GM13977 (cell line): ENCODE results near the gene PJA2.
"Not testable (repeated sequence)": the region's sequence is repeated elsewhere in the genome, so short reads cannot be mapped to it uniquely, and the experiment has no call there.

Source experiments
- DNase-seq: peaks from one replicate; pipeline ENCODE4 v3.0.0; 2012; ENCODE audit warnings: low spot score
- in situ Hi-C: fragments of 300-500 bp; cut with MboI; formaldehyde crosslinking; loops from one replicate; pipeline ENCODE4 v1.12.0; 2022; ENCODE audit warnings: low sequenced_read_pairs, low pct_unique_long_range_greater_than_20kb, mixed read lengths, inconsistent platforms; ENCODE audit not compliant: unreplicated experiment
- TF ChIP-seq, protein P1 (sequence below): IDR thresholded peaks from 2 replicates; pipeline ENCODE4 v1.5.1; 2012; ENCODE audit warnings: mild to moderate bottlenecking, control low read depth; ENCODE audit not compliant: insufficient read depth; ENCODE audit errors: extremely low read depth, missing control alignments

PJA2 gene

DNA sequence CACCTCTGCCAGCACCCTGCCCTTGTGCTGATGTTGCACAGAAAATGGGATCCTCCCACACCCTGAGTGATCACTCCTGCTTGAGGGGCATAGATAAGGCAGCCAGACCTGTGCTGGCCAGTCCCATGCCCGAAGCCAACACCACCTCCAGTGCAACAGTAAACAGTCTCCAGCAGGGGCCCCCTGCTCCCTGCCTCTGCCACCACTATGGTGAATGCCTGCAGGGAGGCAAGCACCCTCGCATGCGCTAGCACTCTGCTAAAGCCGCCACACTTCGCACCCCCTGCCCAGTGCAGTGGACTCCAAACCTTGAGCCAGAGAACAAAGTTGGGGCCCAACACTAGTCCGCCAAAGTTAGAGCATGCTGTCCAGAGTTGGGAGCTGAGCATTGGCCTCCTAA, 118.7 kb downstream of the PJA2 start:
- TF ChIP-seq, protein P1, sequence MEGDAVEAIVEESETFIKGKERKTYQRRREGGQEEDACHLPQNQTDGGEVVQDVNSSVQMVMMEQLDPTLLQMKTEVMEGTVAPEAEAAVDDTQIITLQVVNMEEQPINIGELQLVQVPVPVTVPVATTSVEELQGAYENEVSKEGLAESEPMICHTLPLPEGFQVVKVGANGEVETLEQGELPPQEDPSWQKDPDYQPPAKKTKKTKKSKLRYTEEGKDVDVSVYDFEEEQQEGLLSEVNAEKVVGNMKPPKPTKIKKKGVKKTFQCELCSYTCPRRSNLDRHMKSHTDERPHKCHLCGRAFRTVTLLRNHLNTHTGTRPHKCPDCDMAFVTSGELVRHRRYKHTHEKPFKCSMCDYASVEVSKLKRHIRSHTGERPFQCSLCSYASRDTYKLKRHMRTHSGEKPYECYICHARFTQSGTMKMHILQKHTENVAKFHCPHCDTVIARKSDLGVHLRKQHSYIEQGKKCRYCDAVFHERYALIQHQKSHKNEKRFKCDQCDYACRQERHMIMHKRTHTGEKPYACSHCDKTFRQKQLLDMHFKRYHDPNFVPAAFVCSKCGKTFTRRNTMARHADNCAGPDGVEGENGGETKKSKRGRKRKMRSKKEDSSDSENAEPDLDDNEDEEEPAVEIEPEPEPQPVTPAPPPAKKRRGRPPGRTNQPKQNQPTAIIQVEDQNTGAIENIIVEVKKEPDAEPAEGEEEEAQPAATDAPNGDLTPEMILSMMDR: no peak
- in situ Hi-C loops: no loop called here
- no peak for DNase-seq

GRCh38 chr5:109290231-109290630, 119.5 kb downstream of the PJA2 start:
- TF ChIP-seq, protein P1: no peak
- no peak for DNase-seq
- in situ Hi-C loops: no loop called here

GRCh38 chr5:109286628-109287027, 123.1 kb downstream of the PJA2 start:
- DNase-seq, in situ Hi-C loops: not testable (repeated sequence)
